Measurements from ENCODE around the gene TMEM94. TPM values are rescaled to one million over a fixed set of nuclear protein-coding genes. Genes with fewer than 3 reads are reported as not detected.
"Not testable (repeated sequence)": the region's sequence is repeated elsewhere in the genome, so short reads cannot be mapped to it uniquely, and the experiment has no call there.

The TMEM94 gene
- total and polyA plus RNA-seq, 9 of the 15 experiments (the other 6 are each of a cell fraction or from before 2014, with no cell fraction given), result 0.35 to 48.1 (median 14.4) TPM

DNA sequence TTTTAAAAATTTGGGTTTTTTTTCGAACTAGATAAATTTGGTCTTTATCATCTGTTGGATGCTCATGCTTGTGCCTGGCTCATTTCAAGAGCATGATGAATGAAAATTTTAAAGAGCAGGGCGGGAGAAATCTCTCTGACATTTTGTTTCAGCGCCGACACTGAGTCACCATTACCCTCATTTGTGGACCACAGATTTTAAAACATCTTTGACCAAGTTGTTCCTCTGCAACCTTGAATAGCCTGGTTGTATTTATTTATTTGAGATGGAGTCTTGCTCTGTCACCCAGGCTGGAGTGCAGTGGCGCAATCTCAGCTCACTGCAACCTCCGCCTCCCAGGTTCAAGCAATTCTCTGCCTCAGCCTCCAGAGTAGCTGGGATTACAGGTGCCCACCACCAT lies 22.0 kb upstream of the TMEM94 start:
- CTCF ChIA-PET (ENCODE audit: low intra/inter-chr PET ratio), result not testable (repeated sequence)

GRCh38 chr17:75437404-75437803 lies 19.0 kb upstream of the TMEM94 start:
- ATAC-seq; H3K79me2 ChIP-seq (ENCODE audit: control insufficient read depth, insufficient read depth, low read length); H3K36me3 ChIP-seq (ENCODE audit: control insufficient read depth, insufficient read depth, low read length); H3K4me2 ChIP-seq (ENCODE audit: insufficient read depth, low read length); H3K4me3 ChIP-seq; H3K27ac ChIP-seq (ENCODE audit: extremely low read depth, low read depth, low read length); in situ Hi-C loops (cut with MboI); FAIRE-seq; H3K9me1 ChIP-seq (ENCODE audit: control insufficient read depth, insufficient read depth, low read length); H3K9me3 ChIP-seq (replicated peaks; ENCODE audit: control insufficient read depth, insufficient read depth, low read depth, low read length); intact Hi-C loops (cut with micrococcal nuclease); H4K20me1 ChIP-seq (replicated peaks; ENCODE audit: control insufficient read depth, insufficient read depth, low read length); CTCF ChIA-PET (ENCODE audit: low intra/inter-chr PET ratio); H3K9ac ChIP-seq (ENCODE audit: insufficient read depth in 1 of 2, low read depth in 2 of 2, low read length in 2 of 2); H2AFZ ChIP-seq (ENCODE audit: low read depth, low read length); BruUV-seq (replicated peaks); DNase-seq (ENCODE audit: extremely low read depth in 1 of 4, low spot score in 3 of 4): not testable (repeated sequence)
- 0 out of 4 replicates have a peak, but pooled peaks of 1 of the 2 experiments have one; percentile 14 for TF ChIP-seq KDM1A (IDR thresholded peaks at IDR 0.05)
- Histone ChIP-seq H3K4me1 (replicated peaks in 1 of 2; ENCODE audit: control insufficient read depth in 2 of 2, insufficient read depth in 2 of 2, low read length in 2 of 2) (peaks cover 8 to 11% of the 10 kb centered on the region in 2 experiments; a peak in 3 of 5 replicates), H3K27me3 (ENCODE audit: control insufficient read depth in 2 of 2, insufficient read depth in 2 of 2, low read length in 2 of 2) (peaks cover 7 to 15% of the 10 kb centered on the region in 2 experiments)
- 29% methylated on average over 8 of the region's 8 CpGs for WGBS (ENCODE audit: insufficient coverage, low coverage, missing lambda C conversion rate)
- POLR2A ChIA-PET, result interaction anchor here (0.6 to 1.3 kb wide), 2 partner anchors 11 to 32 kb away, joined by 3 to 5 read pairs; partner anchors contain the start of gene GRB2

More for the DNA sequence above, 22.0 kb upstream of the TMEM94 start:
- ATAC-seq; H3K9me3 ChIP-seq (replicated peaks; ENCODE audit: control insufficient read depth, insufficient read depth, low read depth, low read length); H2AFZ ChIP-seq (ENCODE audit: low read depth, low read length); H4K20me1 ChIP-seq (replicated peaks; ENCODE audit: control insufficient read depth, insufficient read depth, low read length); BruUV-seq (replicated peaks); intact Hi-C loops (cut with micrococcal nuclease); FAIRE-seq; H3K36me3 ChIP-seq (ENCODE audit: control insufficient read depth, insufficient read depth, low read length); H3K79me2 ChIP-seq (ENCODE audit: control insufficient read depth, insufficient read depth, low read length); in situ Hi-C loops (cut with MboI); H3K27ac ChIP-seq (ENCODE audit: extremely low read depth, low read depth, low read length); H3K4me2 ChIP-seq (ENCODE audit: insufficient read depth, low read length); H3K4me3 ChIP-seq; H3K9ac ChIP-seq (ENCODE audit: insufficient read depth in 1 of 2, low read depth in 2 of 2, low read length in 2 of 2); H3K9me1 ChIP-seq (ENCODE audit: control insufficient read depth, insufficient read depth, low read length); DNase-seq (ENCODE audit: extremely low read depth in 1 of 4, low spot score in 3 of 4): not testable (repeated sequence)
- TF ChIP-seq CEBPB (tag; IDR thresholded peaks at IDR 0.05), result 0 out of 2 replicates have a peak, but pooled peaks have one; percentile 24
- H3K4me1 ChIP-seq (replicated peaks in 1 of 2; ENCODE audit: control insufficient read depth in 2 of 2, insufficient read depth in 2 of 2, low read length in 2 of 2), result peaks cover 8 to 14% of the 10 kb centered on the region in 2 experiments; a peak in 4 of 5 replicates
- WGBS (ENCODE audit: insufficient coverage, low coverage, missing lambda C conversion rate), result 39% methylated on average over 6 of the region's 6 CpGs
- H3K27me3 ChIP-seq (ENCODE audit: control insufficient read depth in 2 of 2, insufficient read depth in 2 of 2, low read length in 2 of 2), result peaks cover 7 to 15% of the 10 kb centered on the region in 2 experiments
- POLR2A ChIA-PET, result interaction anchor here (0.6 to 1.3 kb wide), 4 partner anchors 18 to 92 kb away, joined by 3 to 4 read pairs (median 4); partner anchors contain the start of gene TMEM94
